Activated CD4-positive, CD25-positive, alpha-beta regulatory T cell treated with anti-CD3 and anti-CD28 coated beads, Interleukin-2, amount 50 U/mL, for 24 hours (primary cell): Measurements from ENCODE around the gene C5.
"Not testable (repeated sequence)": the region's sequence is repeated elsewhere in the genome, so short reads cannot be mapped to it uniquely, and the experiment has no call there.

ENCODE experiments used
- ATAC-seq, 2 donors: fragments of 150-1000 bp; cut with Tn5 transposase; one replicate each; pipeline ENCODE4 v1.10.0; 2021; ENCODE audit warnings: mild to moderate bottlenecking in 1 of 2, moderate library complexity in 1 of 2

C5 gene

GRCh38 chr9:121050128-121050988 lies at the start of gene C5:
Gene C5, minus strand, starts transcription at chr9:121050275. Its CDS starts 29 bp downstream, at chr9:121050246.
- no peak for ATAC-seq

DNA sequence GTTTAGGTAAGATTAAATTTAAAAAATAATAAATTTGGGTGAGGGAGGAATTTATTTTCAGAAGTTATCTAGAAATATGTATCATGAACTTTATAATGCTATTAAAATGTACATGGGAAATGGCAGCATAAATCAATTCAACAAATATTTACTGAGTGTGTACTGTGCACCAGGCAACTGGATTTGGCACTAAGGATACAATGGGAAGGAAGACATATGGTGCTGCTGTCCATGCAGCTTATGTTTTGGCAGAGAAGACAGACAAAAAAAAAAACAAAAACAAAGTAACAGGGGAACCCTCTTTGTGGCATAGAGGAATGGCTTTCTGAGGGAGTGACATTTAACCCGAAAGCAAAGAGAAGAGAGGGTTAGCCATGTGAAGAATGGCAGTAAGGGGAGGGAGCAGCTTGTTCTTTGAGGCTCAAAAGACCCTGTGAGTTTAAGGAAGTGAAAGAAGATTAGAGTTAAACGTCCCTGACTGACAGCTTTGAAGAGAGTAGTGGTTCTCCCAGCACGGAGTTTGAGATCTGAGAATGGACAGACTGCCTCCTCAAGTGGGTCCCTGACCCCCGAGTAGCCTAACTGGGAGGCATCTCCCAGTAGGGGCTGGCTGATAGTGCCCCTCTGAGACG lies 48.6 kb upstream of the C5 start:
- no peak for ATAC-seq

DNA sequence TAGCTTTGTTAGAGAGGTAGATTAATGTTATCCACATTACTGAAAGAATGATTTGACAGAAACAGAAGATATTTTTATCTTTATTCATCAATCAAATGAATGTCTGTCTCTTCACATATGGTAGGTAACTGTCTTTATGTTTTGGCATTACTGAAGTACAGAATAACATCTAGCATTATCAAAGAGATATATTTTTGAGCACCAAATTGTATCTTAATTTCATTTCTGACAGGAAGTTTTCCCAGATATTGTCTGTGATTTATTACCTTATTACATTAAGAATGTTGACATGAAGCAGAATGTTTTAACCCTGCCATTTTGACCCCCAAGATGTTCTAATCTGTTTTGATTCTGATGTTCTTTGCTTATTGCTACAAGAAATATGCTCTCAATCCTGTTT lies 45.0 kb upstream of the C5 start:
- ATAC-seq: no peak

DNA sequence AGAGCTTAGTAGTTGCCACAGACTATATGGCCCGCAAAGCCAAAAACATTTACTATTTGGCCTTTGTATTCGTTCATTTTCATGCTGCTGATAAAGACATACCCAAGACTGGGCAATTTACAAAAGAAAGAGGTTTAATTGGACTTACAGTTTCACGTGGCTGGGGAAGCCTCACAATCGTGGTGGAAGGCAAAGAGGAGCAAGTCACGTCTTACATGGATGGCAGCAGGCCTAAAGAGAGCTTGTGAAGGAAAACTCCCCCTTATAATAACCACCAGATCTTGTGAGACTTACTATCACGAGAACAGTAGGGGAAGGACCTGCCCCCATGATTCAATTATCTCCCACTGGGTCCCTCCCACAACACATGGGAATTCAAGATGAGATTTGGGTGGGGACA lies 40.7 kb upstream of the C5 start:
- ATAC-seq: not testable (repeated sequence)

- no peak for ATAC-seq
Observed at GRCh38 chr9:121088576-121088975, 38.5 kb upstream of the C5 start.

DNA sequence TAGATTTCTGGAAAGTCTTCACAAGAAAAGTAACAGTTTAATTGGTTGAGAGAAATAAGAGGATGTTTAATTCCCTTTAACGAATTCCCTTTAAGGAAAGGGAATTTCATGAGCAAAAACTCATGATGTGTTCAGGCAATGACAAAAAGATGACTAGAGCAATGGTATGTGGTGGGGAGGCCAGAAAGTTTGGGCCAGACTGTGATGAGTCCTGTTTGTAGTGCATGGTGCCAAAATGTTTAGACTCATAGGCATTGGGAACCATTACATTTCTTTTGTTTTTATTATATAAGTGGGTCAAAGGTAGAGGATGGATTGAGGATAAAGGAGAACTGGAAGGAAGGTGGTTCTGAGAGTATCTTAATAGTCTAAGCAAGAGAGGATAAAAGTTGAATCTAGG lies 35.6 kb upstream of the C5 start:
- no peak for ATAC-seq

DNA sequence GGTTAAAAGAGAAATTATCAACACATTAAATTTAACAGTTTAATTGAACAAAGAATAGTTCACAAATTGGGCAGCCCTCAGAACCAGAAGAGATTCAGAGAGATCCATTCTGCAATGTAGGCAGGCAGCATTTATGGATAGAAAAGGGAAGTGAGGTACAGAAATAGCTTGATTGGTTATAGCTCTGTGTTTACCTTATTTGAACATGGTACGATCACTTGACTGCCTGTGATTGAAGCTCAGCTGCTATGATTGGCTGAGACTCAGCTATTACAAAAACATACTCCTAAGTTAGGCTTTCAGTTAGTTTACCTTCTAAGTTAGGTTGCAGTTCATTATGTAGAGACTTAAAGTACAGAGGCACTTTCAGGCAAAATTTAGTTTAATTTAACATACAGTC lies 32.0 kb upstream of the C5 start:
- ATAC-seq: no peak

- ATAC-seq: peak; percentile 4 to 8
Observed at GRCh38 chr9:121075251-121076036, 25.4 kb upstream of the C5 start.

GRCh38 chr9:121074370-121075250 lies 24.5 kb upstream of the C5 start, which contains the start of gene CNTRL:
Gene CNTRL, plus strand, starts transcription at chr9:121074955. Its CDS starts 13,372 bp downstream, at chr9:121088327.
- peak; percentile 81 for ATAC-seq

DNA sequence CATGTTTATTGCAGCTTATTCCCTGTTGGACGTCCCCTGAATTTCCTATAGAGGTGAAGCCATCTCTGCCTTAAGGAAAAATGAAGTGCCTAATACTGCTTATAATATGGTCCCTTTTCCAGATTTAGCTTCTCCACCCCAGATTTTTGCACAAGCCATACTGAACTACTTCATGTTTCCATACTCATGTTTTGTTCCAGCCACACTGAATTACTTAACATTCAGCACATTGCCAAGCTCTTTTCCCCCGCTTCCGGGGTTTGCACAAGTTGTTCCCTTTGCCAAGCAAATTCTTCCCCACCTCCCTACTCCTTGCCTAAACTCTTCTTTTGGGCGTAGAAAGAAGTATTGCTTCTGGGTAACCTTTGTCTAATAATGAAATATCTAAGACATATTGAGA lies 23.0 kb upstream of the C5 start:
- ATAC-seq: no peak

DNA sequence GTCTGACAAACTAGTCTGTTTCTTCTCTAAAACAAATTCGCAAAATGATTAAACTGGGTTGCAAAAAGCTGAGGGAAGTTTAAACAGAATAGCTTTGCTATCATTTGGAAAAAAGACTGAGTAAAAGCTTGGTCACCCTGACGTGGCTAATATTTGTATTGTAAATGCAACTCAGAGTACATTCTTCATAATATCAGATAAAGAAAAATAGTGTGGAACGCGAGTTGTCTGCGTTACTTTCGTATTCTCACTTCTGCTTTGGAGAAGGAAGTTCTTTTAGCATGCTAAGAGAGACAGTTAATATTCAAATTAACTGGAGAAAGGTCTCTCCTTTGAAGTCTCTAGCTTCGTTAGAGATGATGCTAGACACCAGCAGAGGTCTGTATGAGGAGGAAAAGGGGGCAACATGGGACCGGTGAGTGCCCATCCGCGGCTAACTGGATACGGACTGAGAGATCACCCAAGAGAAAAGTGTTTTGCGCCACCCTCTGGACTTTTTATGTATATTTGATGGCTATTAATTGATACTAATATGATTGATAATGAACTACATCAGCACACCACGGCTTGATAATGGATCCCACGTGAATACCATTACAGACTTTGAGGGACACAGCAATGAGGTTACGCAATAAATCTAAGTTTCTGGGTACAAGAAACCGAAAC lies 21.8 kb upstream of the C5 start:
- ATAC-seq: peak; percentile 10 to 27

DNA sequence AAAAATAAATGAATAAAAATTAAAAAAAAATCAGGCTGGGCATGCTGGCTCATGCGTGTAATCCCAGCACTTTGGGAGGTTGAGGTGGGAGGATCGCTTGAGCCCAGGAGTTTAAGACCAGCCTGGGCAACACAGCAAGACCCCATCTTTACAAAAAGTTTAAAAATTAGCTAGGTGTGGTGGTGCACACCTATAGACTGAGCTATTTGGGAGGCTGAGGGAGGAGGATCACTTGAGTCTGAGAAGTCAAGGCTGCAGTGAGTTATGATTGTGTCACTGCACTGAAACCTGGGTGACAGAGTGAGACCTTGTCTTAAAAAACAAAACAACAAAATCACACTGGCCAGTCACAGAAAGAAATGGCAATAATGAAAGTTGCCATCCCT lies 21.3 kb upstream of the C5 start:
- ATAC-seq: peak; percentile 26 to 31

- ATAC-seq: no peak
Observed at GRCh38 chr9:121069396-121069795, 19.3 kb upstream of the C5 start.

- peak; percentile 30 to 42 for ATAC-seq
Observed at GRCh38 chr9:121067640-121068039, 17.6 kb upstream of the C5 start.

DNA sequence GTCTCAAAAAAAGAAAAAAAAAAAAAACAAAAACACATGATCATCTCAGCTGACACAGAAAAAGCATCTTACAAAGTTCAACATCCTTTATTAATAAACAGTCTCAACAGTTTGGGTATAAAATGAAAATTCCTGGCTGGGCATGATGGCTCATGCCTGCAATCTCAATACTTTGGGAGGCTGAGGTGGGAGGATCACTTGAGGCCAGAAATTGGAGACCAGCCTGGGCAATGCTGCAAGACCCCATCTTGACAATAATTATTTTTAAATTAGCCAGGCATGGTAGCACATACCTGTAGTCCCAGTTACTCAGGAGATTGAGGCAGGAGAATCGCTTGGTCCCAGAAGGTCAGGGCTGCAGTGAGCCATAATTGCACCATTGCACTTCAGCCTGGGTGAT lies 16.8 kb upstream of the C5 start:
- ATAC-seq: no peak

DNA sequence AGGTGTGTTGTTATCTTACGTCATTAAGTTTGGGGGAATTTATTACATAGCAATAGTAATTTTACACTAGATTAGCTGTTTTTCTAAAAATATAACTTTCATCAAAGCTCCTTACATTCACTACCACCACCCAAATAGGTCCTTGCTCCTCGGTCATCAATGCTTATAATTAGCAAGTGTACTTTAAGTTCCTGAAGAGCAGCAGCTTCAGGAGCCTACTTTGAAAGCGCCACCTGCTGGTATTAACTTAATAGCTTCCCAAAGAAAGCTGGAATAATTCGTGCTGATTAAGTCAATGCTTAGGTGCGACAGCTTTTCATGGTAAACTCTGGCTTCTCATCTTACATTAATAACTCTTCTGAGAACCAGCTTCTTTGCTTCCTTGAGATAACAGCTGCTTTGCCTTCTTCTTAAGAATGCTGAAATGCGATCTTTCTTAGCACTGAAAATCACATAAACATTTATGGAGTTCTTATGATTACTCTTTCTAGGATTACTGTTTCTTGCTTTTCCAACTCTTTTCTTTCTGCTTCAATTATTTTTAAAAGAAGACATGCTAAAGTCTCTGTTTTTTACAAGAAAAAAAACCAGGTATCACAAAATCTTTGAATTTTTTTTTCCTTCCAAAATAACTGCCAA lies 10.0 kb upstream of the C5 start:
- ATAC-seq: no peak

- ATAC-seq: no peak
Observed at GRCh38 chr9:121059513-121059912, 9.4 kb upstream of the C5 start.

DNA sequence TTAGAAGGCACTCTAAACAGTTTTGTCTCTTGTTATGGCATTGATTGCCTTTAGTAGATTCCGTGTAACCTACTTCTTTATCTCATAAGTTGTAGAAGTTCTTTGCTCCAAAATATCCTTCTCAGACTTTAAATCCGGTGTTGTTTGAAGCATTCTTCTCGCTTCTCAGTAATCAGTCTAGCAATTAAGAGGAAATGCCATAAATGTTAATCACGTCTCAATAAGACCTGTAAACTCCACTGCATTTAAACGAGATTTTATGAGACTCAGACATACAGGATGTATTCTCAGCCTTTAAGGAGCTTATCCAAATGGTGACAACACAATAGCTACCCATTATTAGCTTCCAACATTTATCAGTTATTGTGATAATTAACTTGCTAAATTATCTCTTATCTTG lies 7.7 kb upstream of the C5 start:
- ATAC-seq: no peak

DNA sequence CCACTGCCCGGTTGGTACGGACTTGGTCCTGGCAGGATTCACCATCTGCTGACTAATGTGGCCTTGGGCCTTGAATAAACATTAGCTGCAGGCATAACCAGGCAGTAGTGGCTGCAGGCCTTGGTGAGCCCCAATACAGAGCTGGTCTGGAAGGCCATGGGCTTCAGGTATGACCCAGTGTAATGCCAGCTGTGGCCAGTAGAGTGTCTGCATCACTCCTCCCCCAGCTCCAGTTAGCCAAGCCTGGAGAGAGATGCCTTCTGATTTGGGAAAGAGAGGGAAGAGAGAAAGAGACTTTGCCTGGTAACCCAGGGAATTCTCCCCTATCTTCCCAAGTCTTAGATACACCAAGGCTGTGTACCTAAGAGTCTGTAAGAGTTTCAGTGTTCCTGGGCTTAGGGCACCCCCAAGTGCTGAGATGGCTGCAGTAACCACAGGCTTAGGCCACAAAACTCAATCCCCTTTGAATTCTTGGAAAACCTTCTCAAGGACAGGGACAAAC lies 5.6 kb upstream of the C5 start:
- ATAC-seq: no peak

- ATAC-seq: no peak
Observed at GRCh38 chr9:121053544-121053943, 3.5 kb upstream of the C5 start.

GRCh38 chr9:121048618-121049017 lies 1.5 kb downstream of the C5 start:
- ATAC-seq: no peak
